Activated CD8-positive, alpha-beta T cell treated with anti-CD3 and anti-CD28 coated beads for 36 hours (primary cell): ENCODE measurements around the gene IFNG. TPM values are rescaled to one million over a fixed set of nuclear protein-coding genes. Genes with fewer than 3 reads are reported as not detected.
A peak's percentile ranks its signal among the peaks of the same experiment; 100 is the strongest.

Experiments used
- ATAC-seq: fragments of 200-7000 bp; cut with Tn5 transposase; one replicate; pipeline ENCODE4 v1.10.0; 2021; ENCODE audit warnings: mild to moderate bottlenecking, moderate library complexity
- CTCF ChIA-PET: fragments of 350-600 bp; sonication (Branson Sonifier 250); formaldehyde crosslinking; loops from one replicate; lab custom pipeline; 2021; ENCODE audit warnings: antibody characterized with exemption; lab: Charles Lee
- POLR2A ChIA-PET: fragments of 350-600 bp; sonication (Branson Sonifier 250); formaldehyde crosslinking; loops from one replicate; lab custom pipeline; 2021; ENCODE audit warnings: antibody characterized with exemption; lab: Charles Lee
- DNase-seq: peaks from one replicate; pipeline ENCODE4 v3.0.0-alpha.2; 2020
- H3K27ac Mint-ChIP-seq: one replicate; pipeline ENCODE4 v1.8.0; 2021; ENCODE audit warnings: mild to moderate bottlenecking, mixed read lengths
- H3K27me3 Mint-ChIP-seq: one replicate; pipeline ENCODE4 v1.8.0; 2021; ENCODE audit warnings: mixed read lengths
- H3K36me3 Mint-ChIP-seq: one replicate; pipeline ENCODE4 v1.8.0; 2021; ENCODE audit warnings: low read depth, mixed read lengths
- H3K4me1 Mint-ChIP-seq: one replicate; pipeline ENCODE4 v1.8.0; 2021; ENCODE audit warnings: low read depth, mixed read lengths
- H3K4me3 Mint-ChIP-seq: one replicate; pipeline ENCODE4 v1.8.0; 2021; ENCODE audit warnings: mild to moderate bottlenecking, moderate library complexity, mixed read lengths
- H3K9me3 Mint-ChIP-seq: one replicate; pipeline ENCODE4 v1.8.0; 2021; ENCODE audit warnings: mixed read lengths
- intact Hi-C: fragments of 100-400 bp; cut with micrococcal nuclease; formaldehyde crosslinking; loops from one replicate; pipeline ENCODE4 v1.10.0; 2022
- total RNA-seq, 2 experiments: library from RNA; stranded (reverse); gene quantifications; one replicate each; pipeline ENCODE4 v1.2.3, GENCODE V29; 2021
- TF ChIP-seq, protein P1 (sequence below): fragments of 200-600 bp; IDR thresholded peaks from one replicate; pipeline ENCODE4 v1.8.0; 2022; ENCODE audit warnings: antibody characterized with exemption, mild to moderate bottlenecking

The IFNG gene
- total RNA-seq, 2 experiments from 2014 or later = 42.7 to 43.6 TPM

DNA sequence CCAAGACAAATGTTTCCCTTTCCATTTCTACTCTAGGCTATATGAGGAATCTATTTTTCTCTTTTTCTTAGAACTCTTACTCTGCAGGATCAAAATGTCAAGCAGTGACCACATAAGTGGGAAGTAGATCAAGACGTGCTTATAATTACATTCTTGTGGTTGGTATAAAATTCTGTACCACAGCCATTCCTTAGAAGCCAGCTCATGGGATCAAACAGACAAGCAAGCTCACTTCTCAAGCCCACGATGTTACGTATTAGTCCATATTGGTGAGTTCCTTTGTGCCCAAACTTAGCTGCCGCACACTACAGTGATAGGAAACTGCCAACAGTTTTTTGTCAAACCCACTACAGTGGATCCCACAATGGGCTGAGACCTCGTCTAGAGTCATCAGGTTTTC is 53.4 kb downstream of the IFNG start:
- TF ChIP-seq, protein P1, sequence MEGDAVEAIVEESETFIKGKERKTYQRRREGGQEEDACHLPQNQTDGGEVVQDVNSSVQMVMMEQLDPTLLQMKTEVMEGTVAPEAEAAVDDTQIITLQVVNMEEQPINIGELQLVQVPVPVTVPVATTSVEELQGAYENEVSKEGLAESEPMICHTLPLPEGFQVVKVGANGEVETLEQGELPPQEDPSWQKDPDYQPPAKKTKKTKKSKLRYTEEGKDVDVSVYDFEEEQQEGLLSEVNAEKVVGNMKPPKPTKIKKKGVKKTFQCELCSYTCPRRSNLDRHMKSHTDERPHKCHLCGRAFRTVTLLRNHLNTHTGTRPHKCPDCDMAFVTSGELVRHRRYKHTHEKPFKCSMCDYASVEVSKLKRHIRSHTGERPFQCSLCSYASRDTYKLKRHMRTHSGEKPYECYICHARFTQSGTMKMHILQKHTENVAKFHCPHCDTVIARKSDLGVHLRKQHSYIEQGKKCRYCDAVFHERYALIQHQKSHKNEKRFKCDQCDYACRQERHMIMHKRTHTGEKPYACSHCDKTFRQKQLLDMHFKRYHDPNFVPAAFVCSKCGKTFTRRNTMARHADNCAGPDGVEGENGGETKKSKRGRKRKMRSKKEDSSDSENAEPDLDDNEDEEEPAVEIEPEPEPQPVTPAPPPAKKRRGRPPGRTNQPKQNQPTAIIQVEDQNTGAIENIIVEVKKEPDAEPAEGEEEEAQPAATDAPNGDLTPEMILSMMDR = no peak
- peak; percentile 60 for ATAC-seq
- Mint-ChIP-seq H3K4me3 (no peak overlapping the region), H3K36me3 (no peaks in the 10 kb centered on the region), H3K9me3 (no peaks in the 10 kb centered on the region), H3K27ac (no peak overlapping the region), H3K4me1 (peaks cover 2% of the 10 kb centered on the region), H3K27me3 (no peaks in the 10 kb centered on the region)
- DNase-seq = no peak
- ChIA-PET CTCF (interaction anchor here (0.8 to 1.5 kb wide), 5 partner anchors 9 to 117 kb away, joined by 4 to 5 read pairs (median 4); no protein-coding TSS in a partner anchor), POLR2A (interaction anchor here (2.0 kb wide), 1 partner anchor 14 kb away, joined by 7 read pairs; no protein-coding TSS in a partner anchor)
- intact Hi-C loops = no loop called here

Other genes starting within 250 kb of the IFNG start
- gene IFNG-AS1, start 170.3 kb downstream of the IFNG start, total RNA-seq = under 1 TPM in 1 of 2 experiments, not detected in 1; 0.25 TPM
- gene IL26, start 66.1 kb upstream of the IFNG start, total RNA-seq = not detected
- gene IL22, start 93.9 kb upstream of the IFNG start, total RNA-seq = not detected
- 10 to 100 TPM; 15.4 to 17.9 TPM for gene MDM1, start 172.6 kb upstream of the IFNG start, total RNA-seq